HL-60 (cell line): Measurements from ENCODE around the gene JCHAIN.

Source experiments
- DNase-seq, 2 experiments: peaks; one replicate each; pipeline ENCODE4 v3.0.0-alpha.2; 2010 to 2020; ENCODE audit warnings: low read depth in 1 of 2, low spot score in 1 of 2
- H3K27ac ChIP-seq: fragments of 250-450 bp; sonication (Bioruptor Pico); replicated peaks from 2 replicates; pipeline ENCODE4 v1.5.1; 2020; ENCODE audit warnings: mild to moderate bottlenecking, moderate library complexity
- H3K27me3 ChIP-seq: fragments of 250-450 bp; sonication (Bioruptor Pico); 2 replicates; pipeline ENCODE4 v1.5.1; 2021; ENCODE audit warnings: mild to moderate bottlenecking, moderate library complexity; ENCODE audit not compliant: insufficient read depth, poor library complexity, severe bottlenecking
- H3K4me3 ChIP-seq: replicated peaks from 2 replicates; pipeline ENCODE4 v1.5.1; 2011; ENCODE audit warnings: mild to moderate bottlenecking, control low read depth, low read length; ENCODE audit not compliant: insufficient read depth
- CTCF ChIP-seq: IDR thresholded peaks from one replicate; pipeline ENCODE4 v1.5.1; 2011; ENCODE audit warnings: low read length, control low read depth, inconsistent platforms; ENCODE audit not compliant: insufficient read depth
- GABPA ChIP-seq: IDR thresholded peaks from 2 replicates; pipeline ENCODE4 v1.6.1; 2012; ENCODE audit warnings: low read depth
- POLR2AphosphoS5 ChIP-seq: IDR thresholded peaks from 2 replicates; pipeline ENCODE4 v1.6.1; 2012; ENCODE audit warnings: low read depth
- REST ChIP-seq: IDR thresholded peaks from 2 replicates; pipeline ENCODE4 v1.6.1; 2012; ENCODE audit warnings: low read depth; ENCODE audit not compliant: insufficient replicate concordance
- SPI1 ChIP-seq: IDR thresholded peaks from 2 replicates; pipeline ENCODE4 v1.6.1; 2012; ENCODE audit warnings: low read depth, mild to moderate bottlenecking, borderline replicate concordance
- long read RNA-seq: library from polyadenylated mRNA; unstranded; transcript quantifications from one replicate; pipeline ENCODE4 v2.0.0, GENCODE V29; 2020

The JCHAIN gene
- long read RNA-seq, result 0 reads

- H3K4me3 ChIP-seq, result no peak within 1 kb of the TSS
- H3K27me3 ChIP-seq, result no peaks in the 10 kb centered on the region
- no peak for DNase-seq
- H3K27ac ChIP-seq, result no peak within 1 kb of the TSS
- no peak for TF ChIP-seq CTCF
- no peak for TF ChIP-seq GABPA
- no peak for TF ChIP-seq SPI1
- no peak for TF ChIP-seq POLR2AphosphoS5
- no peak for TF ChIP-seq REST
These were observed at the start of gene JCHAIN for GRCh38 chr4:70666369-70666768. Gene JCHAIN, minus strand, starts transcription at chr4:70666508. Its CDS starts 18 bp downstream, at chr4:70666490.

GRCh38 chr4:70715097-70715496, 48.8 kb upstream of the JCHAIN start:
- no peak overlapping the region for H3K4me3 ChIP-seq
- no peaks in the 10 kb centered on the region for H3K27me3 ChIP-seq
- no peak for DNase-seq
- TF ChIP-seq POLR2AphosphoS5 (no peak), REST (no peak), CTCF (no peak), GABPA (no peak), SPI1 (no peak)
- no peak overlapping the region for H3K27ac ChIP-seq

GRCh38 chr4:70714079-70714887, 48.0 kb upstream of the JCHAIN start:
- H3K27ac ChIP-seq, result no peak overlapping the region
- no peak for DNase-seq
- H3K27me3 ChIP-seq, result no peaks in the 10 kb centered on the region
- TF ChIP-seq CTCF (no peak), REST (no peak), POLR2AphosphoS5 (no peak), GABPA (no peak), SPI1 (no peak)
- H3K4me3 ChIP-seq, result no peak overlapping the region
